Measurements from ENCODE around the gene HASPIN.

- TF ChIP-seq EP300 (IDR thresholded peaks at IDR 0.05) (no peak), CTCF (IDR thresholded peaks at IDR 0.05) (no peak)
Observed at GRCh38 chr17:3730881-3731429, 7.3 kb downstream of the HASPIN start.

Measured in gastroesophageal sphincter (tissue), 3 donors.